A673 (cell line): ENCODE results near the gene PTPN1.

ENCODE experiments used
- EZH2 ChIP-seq: fragments of 200-600 bp; sonication (generic); IDR thresholded peaks from 2 replicates; pipeline ENCODE4 v1.6.1; 2017; ENCODE audit warnings: borderline replicate concordance, low read depth, mild to moderate bottlenecking, mixed read lengths, antibody characterized with exemption, low read length; ENCODE audit not compliant: poor library complexity, severe bottlenecking
- TF ChIP-seq, protein P1 (sequence below): fragments of 300-800, 200-600 bp; sonication (generic); conservative IDR thresholded peaks from 2 replicates; pipeline ENCODE4 v1.5.1; 2017; ENCODE audit warnings: low read depth, mild to moderate bottlenecking, antibody characterized with exemption, low read length, moderate library complexity, mixed read lengths

DNA sequence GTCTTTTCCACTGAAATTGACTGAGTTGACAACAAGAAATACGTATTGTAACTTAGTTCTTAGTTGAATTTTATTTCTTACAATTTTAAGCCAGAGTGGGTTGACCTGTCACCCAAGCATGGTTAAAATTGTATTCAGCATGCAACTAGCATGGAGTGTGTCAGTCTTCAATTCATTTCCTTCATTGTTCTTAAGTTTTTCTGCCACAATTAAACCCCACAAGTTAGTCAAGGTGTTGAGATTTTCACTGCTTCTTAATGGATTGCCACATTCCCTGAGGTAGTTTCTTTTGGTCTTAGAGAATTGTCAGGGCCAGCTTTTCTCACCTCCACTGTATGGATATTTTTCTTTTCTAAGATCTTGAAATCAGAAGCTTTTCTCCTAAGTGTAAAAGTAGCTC lies 2.1 kb downstream of the PTPN1 start:
- TF ChIP-seq, protein P1, sequence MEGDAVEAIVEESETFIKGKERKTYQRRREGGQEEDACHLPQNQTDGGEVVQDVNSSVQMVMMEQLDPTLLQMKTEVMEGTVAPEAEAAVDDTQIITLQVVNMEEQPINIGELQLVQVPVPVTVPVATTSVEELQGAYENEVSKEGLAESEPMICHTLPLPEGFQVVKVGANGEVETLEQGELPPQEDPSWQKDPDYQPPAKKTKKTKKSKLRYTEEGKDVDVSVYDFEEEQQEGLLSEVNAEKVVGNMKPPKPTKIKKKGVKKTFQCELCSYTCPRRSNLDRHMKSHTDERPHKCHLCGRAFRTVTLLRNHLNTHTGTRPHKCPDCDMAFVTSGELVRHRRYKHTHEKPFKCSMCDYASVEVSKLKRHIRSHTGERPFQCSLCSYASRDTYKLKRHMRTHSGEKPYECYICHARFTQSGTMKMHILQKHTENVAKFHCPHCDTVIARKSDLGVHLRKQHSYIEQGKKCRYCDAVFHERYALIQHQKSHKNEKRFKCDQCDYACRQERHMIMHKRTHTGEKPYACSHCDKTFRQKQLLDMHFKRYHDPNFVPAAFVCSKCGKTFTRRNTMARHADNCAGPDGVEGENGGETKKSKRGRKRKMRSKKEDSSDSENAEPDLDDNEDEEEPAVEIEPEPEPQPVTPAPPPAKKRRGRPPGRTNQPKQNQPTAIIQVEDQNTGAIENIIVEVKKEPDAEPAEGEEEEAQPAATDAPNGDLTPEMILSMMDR = no peak
- no peak for TF ChIP-seq EZH2
